Measurements from ENCODE around the gene DYNC1H1. TPM values are rescaled to one million over a fixed set of nuclear protein-coding genes. Genes with fewer than 3 reads are reported as not detected.

The DYNC1H1 gene
- total RNA-seq, 1 experiment from 2014 or later, result 438 TPM

DNA sequence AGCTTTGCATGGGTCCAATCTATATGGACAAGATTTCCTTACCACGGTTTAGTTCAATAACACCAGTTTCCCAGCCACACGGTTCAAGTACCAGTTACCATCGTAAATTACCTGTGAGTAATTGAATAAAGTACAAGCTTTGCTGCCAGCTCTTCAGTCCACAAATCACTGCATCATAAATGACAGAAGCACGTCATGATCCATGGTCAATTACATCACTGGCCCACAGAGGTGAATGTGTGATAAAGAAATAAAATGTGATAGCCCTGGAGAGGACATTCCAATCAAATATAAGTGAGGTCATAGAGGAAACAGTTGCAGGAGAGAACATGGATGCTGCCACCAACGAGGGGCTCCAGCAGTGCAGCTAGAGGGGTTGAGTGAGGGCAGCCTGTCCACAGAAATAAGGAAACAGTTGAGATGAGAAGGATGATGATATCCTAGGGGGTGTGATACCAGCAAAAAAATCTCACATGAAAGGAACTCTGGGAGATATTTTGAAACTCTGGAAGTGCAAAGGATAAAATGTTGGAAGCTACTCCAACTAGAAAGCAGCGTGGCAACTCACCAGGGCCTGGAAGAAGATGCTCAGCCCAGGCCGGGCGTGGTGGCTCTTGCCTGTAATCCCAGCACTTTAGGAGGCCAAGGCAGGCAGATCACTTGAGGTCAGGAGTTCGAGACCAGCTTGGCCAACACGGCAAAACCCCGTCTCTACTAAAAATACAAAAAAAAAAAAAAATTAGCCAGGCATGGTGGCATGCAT, 5.8 kb upstream of the DYNC1H1 start:
- Mint-ChIP-seq H3K27ac (no peak overlapping the region), H3K4me1 (peaks cover 12% of the 10 kb centered on the region), H3K9me3 (no peaks in the 10 kb centered on the region), H3K27me3 (ENCODE audit: low read depth) (peaks cover 34% of the 10 kb centered on the region), H3K36me3 (no peaks in the 10 kb centered on the region), H3K4me3 (no peak overlapping the region)
- POLR2A ChIA-PET, result interaction anchor here (0.6 kb wide), 3 partner anchors 15 to 168 kb away, joined by 3 to 6 read pairs (median 5); no protein-coding TSS in a partner anchor
- ATAC-seq (no peak), DNase-seq (ENCODE audit: low spot score) (no peak)
- TF ChIP-seq, protein P1, sequence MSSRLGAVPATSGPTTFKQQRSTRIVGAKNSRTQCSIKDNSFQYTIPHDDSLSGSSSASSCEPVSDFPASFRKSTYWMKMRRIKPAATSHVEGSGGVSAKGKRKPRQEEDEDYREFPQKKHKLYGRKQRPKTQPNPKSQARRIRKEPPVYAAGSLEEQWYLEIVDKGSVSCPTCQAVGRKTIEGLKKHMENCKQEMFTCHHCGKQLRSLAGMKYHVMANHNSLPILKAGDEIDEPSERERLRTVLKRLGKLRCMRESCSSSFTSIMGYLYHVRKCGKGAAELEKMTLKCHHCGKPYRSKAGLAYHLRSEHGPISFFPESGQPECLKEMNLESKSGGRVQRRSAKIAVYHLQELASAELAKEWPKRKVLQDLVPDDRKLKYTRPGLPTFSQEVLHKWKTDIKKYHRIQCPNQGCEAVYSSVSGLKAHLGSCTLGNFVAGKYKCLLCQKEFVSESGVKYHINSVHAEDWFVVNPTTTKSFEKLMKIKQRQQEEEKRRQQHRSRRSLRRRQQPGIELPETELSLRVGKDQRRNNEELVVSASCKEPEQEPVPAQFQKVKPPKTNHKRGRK (CRISPR knock-in tag; IDR thresholded peaks at IDR 0.05; ENCODE audit: borderline replicate concordance), result no peak
- no peak for TF ChIP-seq GTF2I (CRISPR knock-in tag; conservative IDR thresholded peaks at IDR 0.05)
- TF ChIP-seq, protein P2, sequence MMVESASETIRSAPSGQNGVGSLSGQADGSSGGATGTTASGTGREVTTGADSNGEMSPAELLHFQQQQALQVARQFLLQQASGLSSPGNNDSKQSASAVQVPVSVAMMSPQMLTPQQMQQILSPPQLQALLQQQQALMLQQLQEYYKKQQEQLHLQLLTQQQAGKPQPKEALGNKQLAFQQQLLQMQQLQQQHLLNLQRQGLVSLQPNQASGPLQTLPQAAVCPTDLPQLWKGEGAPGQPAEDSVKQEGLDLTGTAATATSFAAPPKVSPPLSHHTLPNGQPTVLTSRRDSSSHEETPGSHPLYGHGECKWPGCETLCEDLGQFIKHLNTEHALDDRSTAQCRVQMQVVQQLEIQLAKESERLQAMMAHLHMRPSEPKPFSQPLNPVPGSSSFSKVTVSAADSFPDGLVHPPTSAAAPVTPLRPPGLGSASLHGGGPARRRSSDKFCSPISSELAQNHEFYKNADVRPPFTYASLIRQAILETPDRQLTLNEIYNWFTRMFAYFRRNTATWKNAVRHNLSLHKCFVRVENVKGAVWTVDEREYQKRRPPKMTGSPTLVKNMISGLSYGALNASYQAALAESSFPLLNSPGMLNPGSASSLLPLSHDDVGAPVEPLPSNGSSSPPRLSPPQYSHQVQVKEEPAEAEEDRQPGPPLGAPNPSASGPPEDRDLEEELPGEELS (CRISPR knock-in tag; IDR thresholded peaks at IDR 0.05), result no peak
- TF ChIP-seq ZNF263 (CRISPR knock-in tag; IDR thresholded peaks at IDR 0.05; ENCODE audit: low read depth), result no peak
- TF ChIP-seq JAZF1 (CRISPR knock-in tag; IDR thresholded peaks at IDR 0.05), result no peak
- no peak for TF ChIP-seq NR3C1 (CRISPR knock-in tag; conservative IDR thresholded peaks at IDR 0.05; ENCODE audit: low read depth)
- CTCF ChIA-PET, result interaction anchor here (0.6 to 1.0 kb wide), 2 partner anchors 198 to 449 kb away, joined by 4 to 7 read pairs; no protein-coding TSS in a partner anchor

DNA sequence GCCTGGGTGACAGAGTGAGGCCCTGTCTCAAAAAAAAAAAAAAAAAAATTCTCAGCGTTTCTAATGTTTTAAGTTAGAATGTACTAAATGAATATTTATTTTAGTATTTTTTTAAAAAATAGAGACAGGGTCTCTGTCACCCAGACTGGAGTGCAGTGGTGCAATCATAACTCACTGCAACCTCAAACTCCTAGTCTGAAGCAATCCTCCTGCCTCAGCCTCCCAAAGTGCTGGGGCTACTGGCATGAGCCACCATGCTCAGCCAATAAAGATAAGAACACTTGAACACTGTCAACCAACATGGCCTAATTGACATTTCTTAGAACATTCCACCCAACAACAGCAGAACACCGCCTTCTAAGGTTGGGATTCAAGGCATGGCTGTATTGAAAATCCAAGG, 5.1 kb upstream of the DYNC1H1 start:
- POLR2A ChIA-PET, result no interaction called here
- no peaks in the 10 kb centered on the region for H3K36me3 Mint-ChIP-seq
- no peak overlapping the region for H3K4me3 Mint-ChIP-seq
- CTCF ChIA-PET, result interaction anchor here (0.7 to 1.3 kb wide), 6 partner anchors 14 to 199 kb away, joined by 3 to 7 read pairs (median 4); no protein-coding TSS in a partner anchor
- no peak for DNase-seq (ENCODE audit: low spot score)
- ATAC-seq, result no peak
- H3K4me1 Mint-ChIP-seq, result peaks cover 17% of the 10 kb centered on the region
- no peaks in the 10 kb centered on the region for H3K9me3 Mint-ChIP-seq
- TF ChIP-seq, protein P3, sequence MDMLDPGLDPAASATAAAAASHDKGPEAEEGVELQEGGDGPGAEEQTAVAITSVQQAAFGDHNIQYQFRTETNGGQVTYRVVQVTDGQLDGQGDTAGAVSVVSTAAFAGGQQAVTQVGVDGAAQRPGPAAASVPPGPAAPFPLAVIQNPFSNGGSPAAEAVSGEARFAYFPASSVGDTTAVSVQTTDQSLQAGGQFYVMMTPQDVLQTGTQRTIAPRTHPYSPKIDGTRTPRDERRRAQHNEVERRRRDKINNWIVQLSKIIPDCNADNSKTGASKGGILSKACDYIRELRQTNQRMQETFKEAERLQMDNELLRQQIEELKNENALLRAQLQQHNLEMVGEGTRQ (CRISPR knock-in tag; IDR thresholded peaks at IDR 0.05), result no peak
- TF ChIP-seq ZNF219 (CRISPR knock-in tag; IDR thresholded peaks at IDR 0.05; ENCODE audit: borderline replicate concordance), result no peak
- TF ChIP-seq, protein P4, sequence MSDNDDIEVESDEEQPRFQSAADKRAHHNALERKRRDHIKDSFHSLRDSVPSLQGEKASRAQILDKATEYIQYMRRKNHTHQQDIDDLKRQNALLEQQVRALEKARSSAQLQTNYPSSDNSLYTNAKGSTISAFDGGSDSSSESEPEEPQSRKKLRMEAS (CRISPR knock-in tag; IDR thresholded peaks at IDR 0.05), result no peak
- TF ChIP-seq CREB1 (CRISPR knock-in tag; IDR thresholded peaks at IDR 0.05), result no peak
- TF ChIP-seq ZNF263 (CRISPR knock-in tag; IDR thresholded peaks at IDR 0.05; ENCODE audit: low read depth), result no peak
- H3K27me3 Mint-ChIP-seq (ENCODE audit: low read depth), result peaks cover 39% of the 10 kb centered on the region
- H3K27ac Mint-ChIP-seq, result no peak overlapping the region

DNA sequence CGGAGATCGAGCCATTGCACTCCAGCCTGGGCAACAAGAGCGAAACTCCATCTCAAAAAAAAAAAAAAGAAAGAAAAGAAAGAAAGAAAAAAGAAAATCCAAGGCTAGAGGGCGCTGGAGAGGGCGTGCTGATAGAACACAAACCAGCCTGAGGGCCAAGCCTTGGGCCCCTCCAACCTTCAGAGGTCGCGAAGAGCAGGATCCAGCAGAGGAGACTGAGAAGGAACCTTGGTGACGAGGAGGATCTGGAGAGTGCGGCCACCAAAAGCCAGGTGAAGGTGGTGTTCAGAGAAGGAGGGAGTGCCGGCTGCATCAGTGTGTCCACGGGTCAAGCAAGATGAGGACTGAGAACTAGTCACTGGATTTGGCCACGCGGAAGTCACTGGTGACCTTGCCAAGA, 4.1 kb upstream of the DYNC1H1 start:
- Mint-ChIP-seq H3K9me3 (no peaks in the 10 kb centered on the region), H3K4me1 (peaks cover 17% of the 10 kb centered on the region), H3K4me3 (no peak overlapping the region), H3K36me3 (no peaks in the 10 kb centered on the region), H3K27ac (peak overlapping the region; percentile 4; the same call in 1 of the 2 replicates), H3K27me3 (ENCODE audit: low read depth) (peaks cover 39% of the 10 kb centered on the region)
- TF ChIP-seq, protein P5, sequence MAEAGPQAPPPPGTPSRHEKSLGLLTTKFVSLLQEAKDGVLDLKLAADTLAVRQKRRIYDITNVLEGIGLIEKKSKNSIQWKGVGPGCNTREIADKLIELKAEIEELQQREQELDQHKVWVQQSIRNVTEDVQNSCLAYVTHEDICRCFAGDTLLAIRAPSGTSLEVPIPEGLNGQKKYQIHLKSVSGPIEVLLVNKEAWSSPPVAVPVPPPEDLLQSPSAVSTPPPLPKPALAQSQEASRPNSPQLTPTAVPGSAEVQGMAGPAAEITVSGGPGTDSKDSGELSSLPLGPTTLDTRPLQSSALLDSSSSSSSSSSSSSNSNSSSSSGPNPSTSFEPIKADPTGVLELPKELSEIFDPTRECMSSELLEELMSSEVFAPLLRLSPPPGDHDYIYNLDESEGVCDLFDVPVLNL (CRISPR knock-in tag; IDR thresholded peaks at IDR 0.05; ENCODE audit: borderline replicate concordance, low read depth), result no peak
- TF ChIP-seq, protein P6, sequence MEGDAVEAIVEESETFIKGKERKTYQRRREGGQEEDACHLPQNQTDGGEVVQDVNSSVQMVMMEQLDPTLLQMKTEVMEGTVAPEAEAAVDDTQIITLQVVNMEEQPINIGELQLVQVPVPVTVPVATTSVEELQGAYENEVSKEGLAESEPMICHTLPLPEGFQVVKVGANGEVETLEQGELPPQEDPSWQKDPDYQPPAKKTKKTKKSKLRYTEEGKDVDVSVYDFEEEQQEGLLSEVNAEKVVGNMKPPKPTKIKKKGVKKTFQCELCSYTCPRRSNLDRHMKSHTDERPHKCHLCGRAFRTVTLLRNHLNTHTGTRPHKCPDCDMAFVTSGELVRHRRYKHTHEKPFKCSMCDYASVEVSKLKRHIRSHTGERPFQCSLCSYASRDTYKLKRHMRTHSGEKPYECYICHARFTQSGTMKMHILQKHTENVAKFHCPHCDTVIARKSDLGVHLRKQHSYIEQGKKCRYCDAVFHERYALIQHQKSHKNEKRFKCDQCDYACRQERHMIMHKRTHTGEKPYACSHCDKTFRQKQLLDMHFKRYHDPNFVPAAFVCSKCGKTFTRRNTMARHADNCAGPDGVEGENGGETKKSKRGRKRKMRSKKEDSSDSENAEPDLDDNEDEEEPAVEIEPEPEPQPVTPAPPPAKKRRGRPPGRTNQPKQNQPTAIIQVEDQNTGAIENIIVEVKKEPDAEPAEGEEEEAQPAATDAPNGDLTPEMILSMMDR (IDR thresholded peaks at IDR 0.05), result peak; percentile 19; the same call in 1 of the 2 replicates
- no peak for TF ChIP-seq NR2C2 (CRISPR knock-in tag; IDR thresholded peaks at IDR 0.05)
- TF ChIP-seq, protein P7, sequence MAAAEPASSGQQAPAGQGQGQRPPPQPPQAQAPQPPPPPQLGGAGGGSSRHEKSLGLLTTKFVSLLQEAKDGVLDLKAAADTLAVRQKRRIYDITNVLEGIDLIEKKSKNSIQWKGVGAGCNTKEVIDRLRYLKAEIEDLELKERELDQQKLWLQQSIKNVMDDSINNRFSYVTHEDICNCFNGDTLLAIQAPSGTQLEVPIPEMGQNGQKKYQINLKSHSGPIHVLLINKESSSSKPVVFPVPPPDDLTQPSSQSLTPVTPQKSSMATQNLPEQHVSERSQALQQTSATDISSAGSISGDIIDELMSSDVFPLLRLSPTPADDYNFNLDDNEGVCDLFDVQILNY (CRISPR knock-in tag; IDR thresholded peaks at IDR 0.05), result no peak
- no peak for TF ChIP-seq ZNF219 (CRISPR knock-in tag; IDR thresholded peaks at IDR 0.05; ENCODE audit: borderline replicate concordance)
- DNase-seq (ENCODE audit: low spot score) (peak; percentile 44), ATAC-seq (peak; percentile 3; the same call in 1 of the 2 replicates)
- ChIA-PET CTCF (interaction anchor here (0.7 to 2.0 kb wide), 9 partner anchors 13 to 420 kb away, joined by 3 to 9 read pairs (median 3); no protein-coding TSS in a partner anchor), POLR2A (interaction anchor here (0.7 kb wide), 1 partner anchor 661 kb away, joined by 4 read pairs; no protein-coding TSS in a partner anchor)
